ENCODE results near the gene ZNF740. TPM values are rescaled to one million over a fixed set of nuclear protein-coding genes. Genes with fewer than 3 reads are reported as not detected.

ZNF740 gene
- total and polyA plus RNA-seq, 10 of the 15 experiments (the other 5 are each of a cell fraction or from before 2014, with no cell fraction given), result 1.4 to 33.6 (median 11.3) TPM

- no TSS peak for BruUV-seq (replicated peaks)
- intact Hi-C loops (cut with micrococcal nuclease; ENCODE audit: unreplicated experiment), result no loop called here
- peak; percentile 50 for ATAC-seq
- no peak for FAIRE-seq
- Histone ChIP-seq H3K36me3 (ENCODE audit: control insufficient read depth in 2 of 2, insufficient read depth in 2 of 2, low read length in 1 of 2) (peaks cover 6 to 22% of the 10 kb centered on the region in 2 experiments), H3K9me3 (replicated peaks; ENCODE audit: control insufficient read depth, insufficient read depth, low read length) (no peaks in the 10 kb centered on the region), H3K4me1 (ENCODE audit: control insufficient read depth, insufficient read depth, low read length) (peaks cover 36% of the 10 kb centered on the region), H3K4me3 (peak overlapping the region; percentile 71), H3K4me2 (ENCODE audit: control insufficient read depth, insufficient read depth) (peak overlapping the region; percentile 98), H4K20me1 (ENCODE audit: control insufficient read depth, insufficient read depth) (no peaks in the 10 kb centered on the region), H3K27me3 (replicated peaks in 1 of 2; ENCODE audit: control insufficient read depth in 2 of 2, insufficient read depth in 2 of 2, low read length in 1 of 2) (no peaks in the 10 kb centered on the region), H3K27ac (ENCODE audit: control insufficient read depth, insufficient read depth) (peak overlapping the region; percentile 93), H3K9ac (ENCODE audit: control insufficient read depth, insufficient read depth, low read length) (peak overlapping the region; percentile 75), H3K79me2 (ENCODE audit: control insufficient read depth, insufficient read depth, low read length) (peaks cover 37% of the 10 kb centered on the region), H2AFZ (ENCODE audit: control insufficient read depth, low read depth, low read length) (peak overlapping the region; percentile 80)
- ChIA-PET CTCF (interaction anchor here (0.6 to 15.7 kb wide), 18 partner anchors 8 to 173 kb away, joined by 3 to 315 read pairs (median 5); partner anchors contain the start of genes AAAS, CSAD, ESPL1 and PFDN5), RAD21 (ENCODE audit: unreplicated experiment) (interaction anchor here (1.0 to 8.6 kb wide), 13 partner anchors 9 to 116 kb away, joined by 3 to 102 read pairs (median 6); partner anchors contain the start of genes AAAS, CSAD, ESPL1 and MYG1), SMC1A (ENCODE audit: uncharacterized antibody, unreplicated experiment) (interaction anchor here (0.7 to 16.4 kb wide), 21 partner anchors 7 to 212 kb away, joined by 3 to 155 read pairs (median 6); partner anchors contain the start of genes AAAS, CSAD, ESPL1 and SP1), POLR2A (interaction anchor here (1.2 to 6.5 kb wide), 9 partner anchors 9 to 115 kb away, joined by 4 to 48 read pairs (median 8); partner anchors contain the start of genes CSAD, ESPL1, PFDN5 and ZNF740)
- WGBS (ENCODE audit: insufficient coverage, insufficient replicate concordance, low lambda C conversion rate, missing lambda C conversion rate), result 2% methylated on average over 7 of the region's 7 CpGs
- no peak for DNase-seq (ENCODE audit: low read depth, low spot score)
- in situ Hi-C loops (cut with MboI), result no loop called here
- TF ChIP-seq PML (IDR thresholded peaks at IDR 0.05; ENCODE audit: low read length) (no peak), RB1 (IDR thresholded peaks at IDR 0.05; ENCODE audit: borderline replicate concordance) (no peak), SMAD5 (IDR thresholded peaks at IDR 0.05; ENCODE audit: low read depth) (no peak; the same call in 1 of the 2 replicates), SMC3 (IDR thresholded peaks at IDR 0.05; ENCODE audit: borderline replicate concordance, low read length) (no peak), YY1 (IDR thresholded peaks at IDR 0.05; ENCODE audit: low read depth, low read length) (no peak), NFXL1 (IDR thresholded peaks at IDR 0.05; ENCODE audit: borderline replicate concordance) (no peak), NFYB (IDR thresholded peaks at IDR 0.05; ENCODE audit: insufficient read depth, low read depth, low read length) (no peak), ZBTB33 (IDR thresholded peaks at IDR 0.05) (no peak), ASH2L (IDR thresholded peaks at IDR 0.05; ENCODE audit: borderline replicate concordance, low read depth) (no peak), BHLHE40 (IDR thresholded peaks at IDR 0.05; ENCODE audit: borderline replicate concordance in 1 of 2, low read depth in 2 of 2, low read length in 1 of 2) (peak; percentile 25 to 34; a peak in 1 of 4 replicates), CHD4 (IDR thresholded peaks at IDR 0.05) (no peak), HDAC2 (IDR thresholded peaks at IDR 0.05) (no peak), PAX8 (IDR thresholded peaks at IDR 0.05) (no peak), JUND (IDR thresholded peaks at IDR 0.05; ENCODE audit: low read depth, low read length) (no peak), NR2C1 (IDR thresholded peaks at IDR 0.05) (peak; percentile 61), MYC (IDR thresholded peaks at IDR 0.05; ENCODE audit: insufficient read depth, insufficient read length, insufficient replicate concordance, low read length, severe bottlenecking) (no peak), ATF2 (IDR thresholded peaks at IDR 0.05; ENCODE audit: low read length) (no peak; the same call in 1 of the 2 replicates), IRF4 (IDR thresholded peaks at IDR 0.05; ENCODE audit: low read depth, low read length) (no peak; the same call in 1 of the 2 replicates), JUNB (IDR thresholded peaks at IDR 0.05) (no peak), USF2 (IDR thresholded peaks at IDR 0.05; ENCODE audit: borderline replicate concordance, low read depth, low read length) (no peak)
Observed at GRCh38 chr12:53208877-53209463, 28.4 kb downstream of the ZNF740 start.

Measured in GM12878 (cell line).